Activated CD8-positive, alpha-beta memory T cell treated with anti-CD3 and anti-CD28 coated beads, Interleukin-2, amount 50 U/mL, for 48 hours (primary cell): ENCODE data around the gene LMX1A.
A peak's percentile ranks its signal among the peaks of the same experiment; 100 is the strongest.

Experiments used
- DNase-seq: peaks from one replicate; pipeline ENCODE4 v3.0.0-alpha.2; 2020

The LMX1A gene

GRCh38 chr1:165257969-165258459 lies 98.5 kb downstream of the LMX1A start:
- DNase-seq = peak; percentile 79

DNA sequence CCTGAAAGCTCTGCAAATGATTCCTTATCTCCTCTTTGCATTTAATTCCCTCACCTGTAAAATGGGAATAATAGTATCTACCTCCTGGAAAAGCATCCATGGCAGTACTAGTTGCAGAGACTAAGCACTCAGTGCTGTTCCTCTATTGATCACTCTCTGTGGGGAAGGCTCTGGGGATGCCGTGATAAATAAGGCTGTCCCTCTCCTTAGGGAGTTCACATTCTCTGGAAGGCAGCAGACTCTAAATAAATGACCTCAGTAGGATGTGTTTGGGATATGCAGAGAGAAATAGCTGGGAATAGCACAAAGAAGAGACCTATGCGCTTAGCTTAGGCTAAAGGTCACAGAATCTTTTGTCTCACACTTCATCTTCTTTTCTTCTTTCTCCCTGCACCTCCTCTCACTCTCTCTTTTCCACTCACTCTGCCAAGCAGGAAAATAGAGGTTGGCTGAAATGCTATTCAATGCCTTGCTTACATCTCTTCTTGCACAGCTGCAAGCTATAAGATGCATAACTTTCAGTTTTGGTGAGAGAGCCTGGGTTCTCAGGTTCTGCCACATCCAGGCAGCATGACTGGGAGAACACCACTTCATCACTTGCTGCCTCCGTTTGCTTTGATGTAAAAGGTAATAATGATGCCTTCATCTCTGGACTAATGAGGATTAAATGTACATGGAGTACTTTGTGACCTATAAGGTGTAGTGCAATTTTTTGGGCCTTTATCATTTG lies 101.5 kb downstream of the LMX1A start:
- no peak for DNase-seq

DNA sequence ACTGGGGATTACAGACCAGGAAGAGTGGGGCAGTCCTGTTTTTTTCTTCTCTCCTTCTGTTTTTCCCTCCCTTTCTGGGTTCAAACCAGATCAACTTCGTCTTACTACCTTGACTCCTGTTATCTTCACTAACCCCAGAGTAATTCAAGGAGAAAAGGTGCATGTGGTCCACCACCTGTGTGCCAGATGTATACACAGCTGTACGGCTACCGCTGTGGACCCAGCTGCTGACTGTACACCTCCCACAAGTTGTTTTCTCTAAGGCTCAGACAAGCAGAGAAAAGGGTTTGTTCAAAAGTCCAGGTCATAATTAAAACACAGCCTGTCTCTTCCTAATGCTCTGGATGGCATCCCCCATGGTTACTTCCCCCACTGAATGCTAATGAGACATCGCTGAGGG lies 102.1 kb downstream of the LMX1A start:
- no peak for DNase-seq

- no peak for DNase-seq
Measured at GRCh38 chr1:165253818-165254254, 102.7 kb downstream of the LMX1A start.

- no peak for DNase-seq
Measured at GRCh38 chr1:165248969-165249571, 107.4 kb downstream of the LMX1A start.

DNA sequence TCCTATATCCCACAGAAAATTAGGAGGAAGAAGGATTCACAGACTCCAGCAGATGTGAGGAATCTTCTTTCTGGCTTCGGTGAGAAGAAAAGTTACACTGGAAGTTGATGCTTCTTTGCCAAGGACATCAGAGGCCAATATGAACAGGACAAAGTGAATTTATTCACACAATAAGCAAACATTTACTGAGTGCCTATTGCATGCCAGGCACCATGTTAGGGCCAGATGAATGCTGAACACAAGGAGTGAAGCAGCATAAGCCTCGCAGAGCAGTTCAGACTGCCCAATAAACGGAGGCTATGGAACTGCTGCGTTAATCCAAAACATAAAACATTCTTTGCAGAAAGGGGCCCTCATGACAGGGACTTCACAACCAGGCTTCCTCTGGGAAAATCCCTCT lies 114.6 kb downstream of the LMX1A start:
- no peak for DNase-seq

GRCh38 chr1:165241321-165241720 lies 115.2 kb downstream of the LMX1A start:
- no peak for DNase-seq

DNA sequence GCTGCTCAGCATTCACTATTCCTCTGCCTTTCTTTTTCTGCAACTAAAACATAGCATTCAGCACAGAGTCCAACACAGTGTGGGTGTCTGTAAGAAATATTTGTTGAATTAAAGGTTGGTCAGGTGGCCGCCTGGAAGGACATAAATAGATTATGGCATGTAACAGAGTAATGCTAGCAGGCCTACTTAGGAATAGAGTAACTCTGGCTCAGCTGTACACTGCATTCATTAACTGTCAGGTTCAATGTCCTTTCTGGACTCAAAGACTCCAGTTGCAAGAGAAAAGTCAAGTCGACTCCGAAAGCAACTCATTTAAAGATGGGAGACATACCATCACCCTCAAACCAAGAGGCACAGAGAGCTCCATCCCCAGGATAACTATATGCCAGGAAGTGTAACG lies 116.0 kb downstream of the LMX1A start:
- DNase-seq = no peak

DNA sequence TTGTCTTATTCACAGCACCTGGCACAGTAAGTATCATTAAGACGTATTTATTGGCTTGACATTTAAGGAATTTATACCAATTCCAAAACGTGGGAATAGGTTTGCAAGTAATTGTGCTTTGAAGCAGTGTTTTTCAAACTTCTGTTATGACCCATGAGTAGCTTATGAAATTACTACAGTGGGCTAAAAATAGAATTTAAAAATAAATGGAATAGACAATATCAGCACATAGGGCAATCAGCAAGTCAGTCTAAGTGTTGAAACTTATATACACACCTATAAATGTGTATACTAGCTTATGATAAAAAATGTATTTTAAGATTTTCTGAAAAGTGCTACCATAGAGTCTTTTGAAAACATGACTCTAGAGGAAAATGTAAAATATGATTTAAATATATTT lies 116.6 kb downstream of the LMX1A start:
- no peak for DNase-seq

GRCh38 chr1:165235777-165236291 lies 120.7 kb downstream of the LMX1A start:
- no peak for DNase-seq

DNA sequence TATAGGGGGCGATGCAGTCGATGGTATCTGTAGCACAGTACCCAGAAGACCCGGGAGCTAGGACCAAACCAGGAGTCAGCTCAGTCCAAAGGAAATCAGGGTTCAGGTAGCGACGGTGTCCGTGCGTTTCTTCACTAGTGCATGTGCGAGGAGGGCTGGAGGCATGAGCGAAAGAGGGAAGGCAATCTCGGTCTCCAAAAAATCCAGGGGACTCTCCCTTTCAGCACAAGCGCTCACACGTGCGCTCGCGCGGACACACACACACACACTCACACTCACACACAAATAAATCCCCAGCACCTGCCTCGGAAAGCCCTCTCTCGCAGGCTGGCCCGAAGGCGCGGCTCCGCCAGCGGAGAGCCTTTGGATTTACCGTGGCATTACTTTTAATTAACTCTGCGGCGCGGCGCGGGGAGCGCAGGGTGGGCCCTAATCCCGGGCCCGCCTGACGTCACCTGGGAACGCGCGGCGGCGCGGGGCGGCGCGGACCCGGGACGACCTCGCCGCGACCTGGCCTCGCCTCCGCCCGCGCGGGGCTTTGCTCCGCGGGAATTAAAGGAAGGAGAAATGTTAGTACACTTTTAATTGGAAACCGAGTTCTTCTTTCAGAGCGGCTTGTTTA lies 121.2 kb downstream of the LMX1A start:
- DNase-seq = no peak

GRCh38 chr1:165234149-165234548 lies 122.4 kb downstream of the LMX1A start:
- DNase-seq = no peak

GRCh38 chr1:165228676-165229075 lies 127.8 kb downstream of the LMX1A start:
- DNase-seq = no peak

- DNase-seq = no peak
Measured at GRCh38 chr1:165228111-165228655, 128.3 kb downstream of the LMX1A start.

GRCh38 chr1:165226326-165226725 lies 130.2 kb downstream of the LMX1A start:
- no peak for DNase-seq

- DNase-seq = no peak
Measured at GRCh38 chr1:165225650-165226049, 130.9 kb downstream of the LMX1A start.

GRCh38 chr1:165225062-165225461 lies 131.5 kb downstream of the LMX1A start:
- DNase-seq = no peak

GRCh38 chr1:165224504-165224903 lies 132.0 kb downstream of the LMX1A start:
- no peak for DNase-seq

- DNase-seq = no peak
Measured at GRCh38 chr1:165222580-165222979, 133.9 kb downstream of the LMX1A start.

DNA sequence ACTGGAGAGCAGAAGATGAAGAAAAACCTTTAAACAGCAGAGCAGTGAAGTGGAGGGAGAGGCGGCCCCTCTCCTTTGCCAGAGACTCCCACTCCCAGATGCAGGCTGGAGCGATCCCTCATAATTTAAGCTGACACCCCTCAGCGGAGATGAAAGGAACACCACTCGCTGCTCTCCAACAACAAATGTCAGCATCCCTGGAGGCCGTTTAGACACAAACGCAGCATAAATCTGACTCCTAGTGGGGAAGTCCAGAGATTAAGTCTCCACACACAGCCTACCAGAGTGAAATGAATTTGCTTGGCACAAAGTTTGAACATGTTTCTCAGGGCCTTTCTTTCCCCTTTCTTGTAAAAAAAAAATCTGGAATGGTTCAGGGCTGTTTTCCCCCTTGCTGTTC lies 137.8 kb downstream of the LMX1A start:
- no peak for DNase-seq

- DNase-seq = no peak
Measured at GRCh38 chr1:165217958-165218357, 138.6 kb downstream of the LMX1A start.

DNA sequence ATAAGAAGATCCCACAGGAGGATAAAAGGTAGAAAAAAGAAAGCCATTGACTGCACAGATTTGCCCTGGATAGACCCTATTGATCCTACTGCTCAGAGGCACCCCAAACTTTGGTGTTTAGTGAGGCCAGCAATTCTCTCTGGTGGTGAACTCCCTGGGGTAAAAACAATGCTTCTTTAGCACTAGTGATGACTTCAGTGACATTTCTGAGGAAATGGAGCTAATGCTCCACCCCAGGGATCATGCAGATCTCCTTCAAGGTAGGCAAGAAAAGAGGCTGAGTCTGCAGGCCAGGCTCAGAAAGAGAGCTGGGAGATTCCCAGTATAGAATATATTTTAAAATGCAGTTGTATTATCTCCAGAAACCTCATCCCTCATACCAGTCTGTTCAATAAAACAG lies 140.3 kb downstream of the LMX1A start:
- DNase-seq = no peak

GRCh38 chr1:165215676-165216075 lies 140.8 kb downstream of the LMX1A start:
- DNase-seq = no peak

GRCh38 chr1:165212229-165212628 lies 144.3 kb downstream of the LMX1A start:
- DNase-seq = no peak
